Gastrocnemius medialis (tissue), 4 donors: ENCODE data around the gene TLE4. TPM values are rescaled to one million over a fixed set of nuclear protein-coding genes. Genes with fewer than 3 reads are reported as not detected.

Experiments used
- ATAC-seq, 2 donors: fragments of 150-250 bp; one replicate each; pipeline ENCODE4 v1.9.1; 2016
- DNase-seq, 2 donors: peaks; one replicate each; pipeline ENCODE4 v3.0.0-alpha.2; 2019
- H3K27ac ChIP-seq, 4 donors: fragments of 200-600 bp; sonication (generic); 1 replicate in 1 of 4; 2 replicates in 3 of 4; pipeline ENCODE4 v1.5.1; 2016 to 2018; ENCODE audit warnings: mild to moderate bottlenecking in 2 of 4, moderate library complexity in 1 of 4
- H3K27me3 ChIP-seq, 3 donors: fragments of 200-600 bp; sonication (generic) in 2 of 3; 1 replicate in 1 of 3; 2 replicates in 2 of 3; pipeline versions ENCODE4 v1.5.1 to v1.6.0; 2016 to 2019; ENCODE audit warnings: mild to moderate bottlenecking in 1 of 3, moderate library complexity in 1 of 3
- H3K36me3 ChIP-seq, 2 donors: fragments of 200-600 bp; sonication (generic) in 1 of 2; one replicate each; pipeline ENCODE4 v1.5.1; 2017 to 2018
- H3K4me1 ChIP-seq, 2 donors: fragments of 200-600 bp; sonication (generic) in 1 of 2; one replicate each; pipeline ENCODE4 v1.5.1; 2016 to 2017; ENCODE audit warnings: mild to moderate bottlenecking in 2 of 2
- H3K4me3 ChIP-seq, 4 donors: fragments of 200-600 bp; sonication (generic) in 3 of 4; 1 replicate in 1 of 4; 2 replicates in 3 of 4; pipeline ENCODE4 v1.5.1; 2016 to 2019; ENCODE audit warnings: mild to moderate bottlenecking in 2 of 4
- H3K9me3 ChIP-seq, 3 donors: fragments of 200-600 bp; sonication (generic) in 2 of 3; 1 replicate in 1 of 3; 2 replicates in 2 of 3; pipeline ENCODE4 v1.5.1; 2016 to 2019
- CTCF ChIP-seq, 5 experiments: fragments of 450-650 bp in 3 of 5; fragments of 200-600 bp in 2 of 5; sonication (generic) in 2 of 5; IDR thresholded peaks in 4 of 5; conservative IDR thresholded peaks in 1 of 5; 1 replicate in 4 of 5; 2 replicates in 1 of 5; pipeline ENCODE4 v1.5.1; 2016 to 2019; ENCODE audit warnings: antibody characterized with exemption in 5 of 5, mild to moderate bottlenecking in 3 of 5, moderate library complexity in 3 of 5
- POLR2A ChIP-seq, 2 donors: fragments of 450-650 bp; IDR thresholded peaks; one replicate each; pipeline ENCODE4 v1.6.1; 2017; ENCODE audit warnings: antibody characterized with exemption in 2 of 2, mild to moderate bottlenecking in 2 of 2, moderate library complexity in 2 of 2
- in situ Hi-C, 4 donors: fragments of 200-750 bp; cut with MboI; loops; one replicate each; pipeline versions ENCODE4 v1.15.0 to v1.8.0; 2017; ENCODE audit warnings: low sequenced_read_pairs in 4 of 4
- intact Hi-C: fragments of 100-400 bp; cut with DNase I; formaldehyde crosslinking; loops from one replicate; pipeline ENCODE4 v1.15.1; 2023; ENCODE audit warnings: low total_unique reads
- total RNA-seq, 4 donors: library from RNA; depleted of rRNA; stranded (reverse); fragments of >200 nt; gene quantifications; one replicate each; pipeline versions ENCODE4 v1.1.0 to v1.2.3, GENCODE V29; 2016

Gene TLE4
- total RNA-seq, 4 donors from 2014 or later: 30.1 to 64.6 (median 43.4) TPM

- H3K36me3 ChIP-seq: no peaks in the 10 kb centered on the region
- no peak overlapping the region for H3K4me3 ChIP-seq
- DNase-seq (no peak), ATAC-seq (no peak)
- intact Hi-C loops (no loop called here), in situ Hi-C loops (no loop called here)
- H3K9me3 ChIP-seq: no peaks in the 10 kb centered on the region
- no peaks in the 10 kb centered on the region for H3K27me3 ChIP-seq
- peaks cover 6 to 21% of the 10 kb centered on the region in 2 donors for H3K4me1 ChIP-seq
- TF ChIP-seq CTCF (IDR thresholded peaks at IDR 0.05 in 4 of 5, conservative IDR thresholded peaks at IDR 0.05 in 1 of 5) (no peak), POLR2A (IDR thresholded peaks at IDR 0.05) (no peak)
- no peak overlapping the region for H3K27ac ChIP-seq
Measured at GRCh38 chr9:79698967-79699366, 127.2 kb downstream of the TLE4 start.

- no peak overlapping the region for H3K27ac ChIP-seq
- intact Hi-C loops: no loop called here
- ATAC-seq (no peak), DNase-seq (no peak)
- H3K9me3 ChIP-seq: no peaks in the 10 kb centered on the region
- H3K4me1 ChIP-seq: peaks cover 1 to 16% of the 10 kb centered on the region in 2 donors
- in situ Hi-C loops: no loop called here
- TF ChIP-seq POLR2A (IDR thresholded peaks at IDR 0.05) (no peak), CTCF (IDR thresholded peaks at IDR 0.05 in 4 of 5, conservative IDR thresholded peaks at IDR 0.05 in 1 of 5) (no peak)
- no peaks in the 10 kb centered on the region for H3K27me3 ChIP-seq
- H3K4me3 ChIP-seq: no peak overlapping the region
- no peaks in the 10 kb centered on the region for H3K36me3 ChIP-seq
Measured at GRCh38 chr9:79699479-79699878, 127.7 kb downstream of the TLE4 start.

GRCh38 chr9:79700607-79701360, 129.0 kb downstream of the TLE4 start:
- Histone ChIP-seq H3K4me3 (no peak overlapping the region), H3K36me3 (peaks cover 0 to 13% of the 10 kb centered on the region in 2 donors), H3K27ac (no peak overlapping the region), H3K27me3 (no peaks in the 10 kb centered on the region), H3K9me3 (no peaks in the 10 kb centered on the region), H3K4me1 (peaks cover 0 to 5% of the 10 kb centered on the region in 2 donors)
- in situ Hi-C loops: no loop called here
- ATAC-seq (no peak), DNase-seq (no peak)
- TF ChIP-seq POLR2A (IDR thresholded peaks at IDR 0.05): no peak
- intact Hi-C loops: no loop called here

GRCh38 chr9:79701651-79702050, 129.9 kb downstream of the TLE4 start:
- intact Hi-C loops: no loop called here
- H3K27ac ChIP-seq: no peak overlapping the region
- in situ Hi-C loops: no loop called here
- TF ChIP-seq CTCF (IDR thresholded peaks at IDR 0.05 in 4 of 5, conservative IDR thresholded peaks at IDR 0.05 in 1 of 5): no peak
- TF ChIP-seq POLR2A (IDR thresholded peaks at IDR 0.05): no peak
- peaks cover 5 to 22% of the 10 kb centered on the region in 2 donors for H3K36me3 ChIP-seq
- peak in 1 of 2 donors; percentile 23 for DNase-seq
- H3K9me3 ChIP-seq: no peaks in the 10 kb centered on the region
- no peaks in the 10 kb centered on the region for H3K27me3 ChIP-seq
- H3K4me1 ChIP-seq: peaks cover 0 to 5% of the 10 kb centered on the region in 2 donors
- H3K4me3 ChIP-seq: no peak overlapping the region
- ATAC-seq: no peak

DNA sequence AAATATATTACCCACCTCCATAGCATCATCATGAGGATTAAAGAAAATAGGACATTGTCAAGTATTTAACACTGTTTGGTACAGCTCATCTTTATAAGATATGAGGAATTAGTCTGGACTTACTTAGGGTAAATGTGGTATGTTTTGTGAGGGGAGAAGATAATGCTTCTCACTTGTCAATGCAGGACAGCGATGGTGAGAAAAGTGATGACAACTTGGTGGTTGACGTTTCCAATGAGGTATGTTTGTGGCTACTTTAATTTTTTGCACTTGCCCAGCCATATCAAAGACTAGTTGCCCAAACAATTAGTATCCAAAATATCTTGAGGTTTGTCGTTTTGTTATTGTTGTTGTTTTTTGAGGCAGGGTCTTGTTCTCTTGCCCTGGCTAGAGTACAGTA, 133.9 kb downstream of the TLE4 start:
- no peak overlapping the region for H3K4me3 ChIP-seq
- in situ Hi-C loops: no loop called here
- H3K27me3 ChIP-seq: no peaks in the 10 kb centered on the region
- no peak for TF ChIP-seq POLR2A (IDR thresholded peaks at IDR 0.05)
- no peak for TF ChIP-seq CTCF (IDR thresholded peaks at IDR 0.05 in 4 of 5, conservative IDR thresholded peaks at IDR 0.05 in 1 of 5)
- no peaks in the 10 kb centered on the region for H3K9me3 ChIP-seq
- DNase-seq (no peak), ATAC-seq (no peak)
- no peak overlapping the region for H3K27ac ChIP-seq
- intact Hi-C loops: no loop called here
- H3K4me1 ChIP-seq: no peaks in the 10 kb centered on the region
- peaks cover 8 to 58% of the 10 kb centered on the region in 2 donors for H3K36me3 ChIP-seq
